Hepatic stellate cell (primary cell): ENCODE measurements around the gene LRRTM4.

ENCODE experiments used
- DNase-seq: peaks from one replicate; pipeline ENCODE4 v3.0.0; 2011; ENCODE audit warnings: low spot score

LRRTM4 gene

DNA sequence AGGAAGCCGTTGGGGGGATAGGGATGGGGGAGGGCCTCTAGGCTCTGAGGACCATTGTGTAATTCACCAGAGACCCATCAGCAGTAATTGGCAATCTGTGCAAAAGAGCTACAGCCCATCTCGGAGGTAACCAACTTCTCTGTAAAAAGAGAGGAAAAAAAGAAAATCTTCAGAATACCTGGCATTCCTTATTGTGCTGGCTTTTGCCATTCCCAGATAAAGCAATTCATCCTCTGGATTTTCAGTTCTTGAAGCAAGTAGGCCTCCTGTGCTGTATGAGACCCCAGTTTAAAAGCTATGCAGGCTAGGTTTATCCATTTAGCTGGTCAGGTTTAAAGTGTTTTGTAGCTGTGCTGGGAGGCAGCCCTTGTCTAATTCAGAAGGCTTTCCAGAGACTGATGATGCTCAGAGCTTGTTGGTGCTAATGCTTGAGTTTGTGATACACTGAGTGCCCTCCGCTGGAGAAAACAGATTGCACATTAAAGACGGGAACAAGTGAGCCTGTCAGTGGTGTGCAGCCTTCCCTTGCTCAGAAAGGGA, at the start of gene LRRTM4:
Gene LRRTM4 (minus strand): TSS at position 446 of the 540 bp plus-strand sequence.
- no peak for DNase-seq

DNA sequence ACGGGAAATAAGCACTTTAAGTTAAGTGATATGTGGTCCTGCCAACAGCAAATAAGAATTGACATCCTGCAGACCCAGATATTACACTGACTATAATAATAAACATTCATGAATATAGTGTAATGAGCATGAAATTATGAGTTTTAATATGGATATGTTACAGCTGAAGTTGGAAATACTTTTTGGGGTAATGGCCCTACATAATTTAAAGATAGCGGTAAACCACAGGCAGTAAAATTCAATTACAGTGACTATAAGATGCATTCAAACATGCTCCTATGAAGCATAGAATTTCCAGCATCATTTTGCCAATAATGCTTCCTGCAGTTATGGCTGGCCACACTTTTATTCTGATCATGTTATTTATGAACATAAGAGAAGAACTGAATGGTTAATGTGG, 49.4 kb upstream of the LRRTM4 start:
- DNase-seq: no peak

DNA sequence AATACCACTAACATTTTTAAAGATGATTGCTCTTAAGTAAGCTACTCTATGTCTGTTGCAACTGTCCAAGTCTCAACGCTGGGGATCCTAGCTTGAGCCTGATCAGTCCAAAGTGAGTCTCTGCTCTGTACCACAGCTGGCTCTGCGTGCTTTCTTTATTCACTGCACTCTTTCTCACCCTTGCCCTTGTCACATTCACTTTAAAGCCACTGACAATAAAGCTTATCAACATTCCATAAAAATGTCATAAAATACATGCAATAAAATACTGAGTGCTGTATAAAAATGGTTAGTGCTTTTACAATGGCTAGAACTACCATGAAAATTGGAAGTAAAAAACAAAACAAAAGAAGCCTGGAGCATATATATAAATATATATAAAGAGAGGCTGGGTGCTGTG, 45.5 kb upstream of the LRRTM4 start:
- no peak for DNase-seq

DNA sequence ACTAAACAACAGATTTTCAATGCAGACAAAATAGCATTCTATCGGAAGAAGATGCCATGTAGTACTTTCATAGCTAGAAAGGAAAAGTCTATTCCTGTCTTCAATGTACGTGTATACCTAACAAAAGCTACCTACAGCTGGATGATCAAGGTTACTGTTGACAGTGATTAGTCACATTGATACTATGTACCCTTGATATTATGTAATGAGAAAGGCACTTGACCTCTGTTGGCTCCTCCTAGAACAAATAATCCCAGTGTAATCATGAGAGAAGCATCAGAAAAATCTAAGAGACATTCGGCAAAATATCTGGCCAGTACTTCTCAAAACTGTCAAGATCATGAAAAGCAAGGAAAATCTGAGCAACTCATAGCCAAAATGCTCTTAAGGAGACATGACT, 44.4 kb upstream of the LRRTM4 start:
- DNase-seq: no peak

DNA sequence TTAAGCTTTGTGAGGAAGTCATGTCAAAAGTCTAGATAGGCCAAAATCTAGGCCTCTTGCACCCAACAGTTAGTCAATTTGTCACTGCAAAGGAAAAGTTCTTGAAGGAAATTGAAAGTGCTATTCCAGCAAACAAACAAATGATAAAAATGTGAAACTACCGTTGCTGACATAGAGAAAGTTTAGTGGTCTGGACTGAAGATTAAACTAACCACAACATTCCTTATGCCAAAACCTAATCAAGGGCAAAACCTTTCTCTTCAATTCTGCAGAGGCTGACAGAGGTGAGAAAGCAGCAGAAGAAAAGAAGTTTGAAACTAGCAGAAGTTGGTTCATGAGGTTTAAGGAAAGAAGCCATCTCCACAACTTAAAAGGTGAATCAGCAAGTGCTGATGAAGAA, 44.0 kb upstream of the LRRTM4 start:
- DNase-seq: no peak

- no peak for DNase-seq
Measured at GRCh38 chr2:77552956-77553355, 30.8 kb upstream of the LRRTM4 start.

DNA sequence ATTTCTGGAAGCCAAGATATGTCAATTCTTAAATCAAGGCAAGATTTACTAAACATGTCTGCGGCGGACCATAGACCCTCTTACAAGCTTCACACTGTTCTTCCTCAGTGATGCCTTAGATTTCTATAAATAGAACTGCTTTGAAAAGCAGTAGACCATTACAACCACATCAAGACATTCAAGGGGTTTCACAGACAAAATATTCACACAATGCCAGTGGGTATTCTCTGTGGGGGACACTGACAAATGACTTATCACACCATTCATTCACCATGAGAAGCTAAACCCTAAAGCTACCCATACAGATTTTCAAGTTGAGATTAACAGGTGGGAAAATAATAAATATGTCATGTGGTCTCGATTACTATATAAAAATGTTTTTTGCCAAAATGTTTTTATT, 15.9 kb upstream of the LRRTM4 start:
- no peak for DNase-seq

- no peak for DNase-seq
Measured at GRCh38 chr2:77522888-77523287, 712 bp upstream of the LRRTM4 start.

DNA sequence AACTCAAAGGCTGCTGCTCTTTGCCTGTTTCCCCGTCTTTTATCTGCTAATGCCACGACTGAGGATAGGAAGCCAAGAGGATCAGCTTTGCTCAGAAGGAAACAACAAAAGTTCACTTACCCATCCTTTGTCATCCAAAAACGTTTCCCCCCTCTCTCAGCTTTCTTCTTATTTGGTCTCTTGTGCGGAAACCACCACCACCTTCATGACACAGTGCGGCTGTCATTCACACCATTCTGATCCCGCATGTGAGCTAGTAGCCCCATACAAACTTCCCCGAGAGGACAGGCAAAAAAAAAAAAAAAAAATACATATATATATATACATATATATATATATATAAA, 656 bp downstream of the LRRTM4 start:
- no peak for DNase-seq

DNA sequence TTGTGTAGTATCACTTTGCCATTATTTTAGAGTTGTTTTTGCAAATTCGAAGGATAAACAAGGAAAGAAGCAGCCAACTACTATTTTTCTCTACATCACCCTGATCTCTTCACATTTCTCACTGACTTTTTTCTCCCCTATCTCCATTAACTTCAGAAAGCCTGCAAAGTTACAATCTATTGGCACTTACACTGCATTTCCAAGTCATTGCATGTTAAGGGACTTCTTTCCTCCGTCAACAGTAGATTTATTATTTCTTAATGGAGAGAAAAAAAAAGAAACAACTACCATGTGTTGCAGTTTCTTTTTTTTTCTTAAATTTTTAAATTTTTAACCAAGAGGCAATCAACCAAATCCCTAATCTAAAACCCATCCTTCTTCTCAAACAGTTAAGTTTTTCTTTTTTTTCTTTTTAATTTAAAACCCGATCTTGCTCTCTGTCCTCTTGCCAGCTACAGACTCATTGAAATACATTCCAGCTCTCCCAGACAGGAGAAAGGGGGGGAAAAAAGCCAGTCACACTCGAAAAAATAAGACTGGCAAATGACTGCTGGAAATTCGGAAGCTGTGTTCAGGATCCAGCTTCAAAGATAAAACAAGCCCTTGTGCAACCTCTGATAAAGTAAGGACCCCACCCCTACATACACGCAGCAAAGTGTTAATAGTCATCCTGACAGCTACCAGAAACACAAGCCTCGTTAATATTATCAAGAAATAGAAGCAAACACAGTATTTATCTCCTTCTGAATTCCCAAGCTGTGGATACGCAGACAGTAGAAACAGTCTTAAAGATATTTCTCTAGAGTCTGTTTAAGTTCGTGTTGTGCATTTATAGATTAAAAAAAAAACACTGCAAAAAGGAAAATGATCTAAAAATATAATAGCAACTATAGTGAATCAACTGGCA, 1.3 kb downstream of the LRRTM4 start:
- no peak for DNase-seq

DNA sequence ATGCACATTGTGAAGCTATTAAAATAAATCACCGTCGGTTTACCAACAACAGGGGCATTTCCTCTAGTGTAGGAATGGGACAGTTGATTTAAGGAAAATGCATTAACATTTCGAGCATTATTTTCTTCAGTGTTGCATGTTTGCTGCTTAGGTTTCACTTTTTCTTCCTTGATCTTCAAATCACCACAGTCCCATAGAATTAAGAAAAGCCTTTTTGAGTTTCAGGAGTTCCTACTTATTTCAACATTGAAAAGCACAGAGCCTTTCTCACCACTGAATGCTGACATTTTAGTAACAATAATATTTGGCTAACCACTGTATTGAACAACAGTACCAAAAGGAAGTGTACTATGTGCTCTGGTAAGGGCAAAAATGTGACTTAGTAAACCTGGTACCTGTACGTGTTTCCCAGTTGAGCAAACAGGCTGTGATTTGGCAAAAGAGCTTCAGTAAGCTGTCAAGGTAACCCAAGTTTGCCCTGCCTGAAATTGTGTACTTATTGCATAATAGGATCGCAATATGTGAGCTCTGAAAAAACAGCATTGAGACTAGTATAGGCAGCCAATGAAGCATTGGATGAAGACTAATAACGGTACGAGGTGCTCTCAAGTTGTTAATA, 2.2 kb downstream of the LRRTM4 start:
- no peak for DNase-seq

DNA sequence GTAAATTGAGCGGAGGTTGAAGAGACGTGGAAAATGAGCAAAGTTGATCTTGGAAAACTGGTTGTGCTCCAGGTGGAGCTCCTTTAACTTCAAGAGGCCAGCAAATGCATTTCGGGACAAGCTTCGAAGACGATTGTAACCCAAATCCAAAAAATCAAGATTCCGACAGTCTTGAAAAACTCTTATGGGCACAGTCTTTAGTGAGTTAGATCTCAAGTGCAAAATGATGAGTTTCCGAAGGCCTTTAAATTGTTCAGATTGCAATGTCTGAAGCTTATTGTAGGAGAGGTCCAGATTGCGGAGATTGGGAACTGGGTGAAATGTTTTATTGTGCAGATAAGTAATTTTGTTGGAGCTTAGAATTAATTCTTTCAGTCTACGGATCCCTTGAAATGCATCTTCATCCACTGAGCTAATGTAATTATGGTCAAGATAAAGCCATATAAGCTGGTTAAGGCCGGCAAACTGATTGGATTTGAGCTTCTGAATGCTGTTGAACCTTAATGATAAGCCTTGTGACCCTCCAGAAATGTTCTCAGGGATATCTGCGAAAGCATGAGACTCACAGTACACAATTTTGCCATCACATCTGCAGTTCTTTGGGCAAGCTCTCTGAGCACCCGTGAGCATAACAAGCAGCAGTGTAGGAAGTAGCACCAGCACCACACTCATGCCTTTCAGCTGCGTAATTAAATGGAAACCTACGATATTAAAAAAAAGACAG, 2.9 kb downstream of the LRRTM4 start:
- DNase-seq: no peak

GRCh38 chr2:77518311-77518710, 3.9 kb downstream of the LRRTM4 start:
- no peak for DNase-seq

DNA sequence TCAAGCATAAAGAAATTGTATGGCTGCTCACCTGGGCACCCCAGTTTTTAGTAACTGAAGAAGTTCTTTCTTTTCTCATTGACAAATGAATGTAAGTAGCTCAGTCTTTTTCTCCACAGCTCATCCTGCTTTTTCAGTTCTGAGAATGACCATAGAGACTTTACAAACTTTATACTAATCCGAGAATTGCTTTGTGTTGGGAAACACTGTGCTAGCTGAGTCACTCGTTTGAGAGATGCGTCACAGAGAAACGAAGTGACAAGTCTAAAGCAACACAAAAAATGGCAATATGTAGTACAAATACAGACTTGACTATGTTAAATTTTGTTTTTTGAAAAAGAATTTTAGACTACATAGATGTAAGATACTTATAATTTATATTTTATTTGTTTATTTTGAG, 9.0 kb downstream of the LRRTM4 start:
- DNase-seq: no peak

DNA sequence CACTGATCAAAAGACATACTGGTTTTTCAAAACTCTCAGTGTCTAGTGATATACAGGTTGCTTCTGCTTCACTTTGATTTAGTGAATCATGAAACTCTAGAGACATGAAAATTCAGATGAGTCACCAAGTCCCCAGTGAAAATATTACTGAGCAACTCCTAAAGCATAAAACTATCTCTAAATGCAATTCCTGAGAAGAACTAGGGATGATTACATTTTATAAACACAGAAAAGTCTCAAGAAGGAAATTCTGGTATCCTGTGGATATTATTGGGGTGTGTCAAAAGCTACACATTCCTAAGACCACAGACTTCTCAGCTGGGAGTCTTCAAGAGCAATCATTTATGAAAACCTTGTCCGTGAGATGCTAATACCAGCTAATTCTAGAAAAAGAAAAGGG, 9.7 kb downstream of the LRRTM4 start:
- DNase-seq: no peak

DNA sequence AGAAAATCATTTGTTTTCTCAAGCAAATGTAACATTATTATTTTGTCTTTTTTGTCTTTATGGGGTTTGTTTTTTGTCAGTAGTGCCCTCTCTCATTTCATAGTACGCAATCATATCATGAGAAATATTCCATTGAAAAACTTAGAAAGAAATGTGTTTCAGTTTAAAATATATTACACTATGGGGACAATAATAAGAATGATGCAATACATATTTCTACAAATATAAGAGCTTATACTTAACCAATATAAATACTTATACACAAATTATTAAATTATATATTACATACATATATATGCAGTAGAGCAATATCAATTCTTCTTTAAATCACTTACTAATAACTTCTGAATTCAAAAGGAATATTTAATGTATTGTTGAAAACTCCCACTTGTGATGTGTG, 13.7 kb downstream of the LRRTM4 start:
- DNase-seq: no peak

GRCh38 chr2:77507657-77508056, 14.5 kb downstream of the LRRTM4 start:
- no peak for DNase-seq

DNA sequence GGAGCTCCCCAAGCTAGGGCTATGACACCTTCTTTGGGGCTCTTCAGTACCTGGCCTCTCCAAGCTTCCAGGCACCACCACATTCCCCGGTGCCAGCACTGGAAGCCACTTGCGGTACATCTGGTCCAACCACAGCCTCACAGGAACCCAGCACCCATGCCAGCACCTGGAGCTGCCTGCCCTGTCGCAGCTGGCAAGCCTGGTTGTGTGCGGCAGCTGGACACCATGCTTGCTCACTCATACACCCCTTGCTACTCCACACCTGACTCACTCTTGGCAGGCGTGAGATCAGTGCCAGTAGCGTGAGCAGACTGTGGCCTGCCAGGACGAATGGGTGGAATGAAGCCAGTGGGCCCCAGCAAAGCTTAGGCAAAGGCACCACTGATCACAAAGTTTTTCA, 34.0 kb downstream of the LRRTM4 start:
- DNase-seq: no peak

DNA sequence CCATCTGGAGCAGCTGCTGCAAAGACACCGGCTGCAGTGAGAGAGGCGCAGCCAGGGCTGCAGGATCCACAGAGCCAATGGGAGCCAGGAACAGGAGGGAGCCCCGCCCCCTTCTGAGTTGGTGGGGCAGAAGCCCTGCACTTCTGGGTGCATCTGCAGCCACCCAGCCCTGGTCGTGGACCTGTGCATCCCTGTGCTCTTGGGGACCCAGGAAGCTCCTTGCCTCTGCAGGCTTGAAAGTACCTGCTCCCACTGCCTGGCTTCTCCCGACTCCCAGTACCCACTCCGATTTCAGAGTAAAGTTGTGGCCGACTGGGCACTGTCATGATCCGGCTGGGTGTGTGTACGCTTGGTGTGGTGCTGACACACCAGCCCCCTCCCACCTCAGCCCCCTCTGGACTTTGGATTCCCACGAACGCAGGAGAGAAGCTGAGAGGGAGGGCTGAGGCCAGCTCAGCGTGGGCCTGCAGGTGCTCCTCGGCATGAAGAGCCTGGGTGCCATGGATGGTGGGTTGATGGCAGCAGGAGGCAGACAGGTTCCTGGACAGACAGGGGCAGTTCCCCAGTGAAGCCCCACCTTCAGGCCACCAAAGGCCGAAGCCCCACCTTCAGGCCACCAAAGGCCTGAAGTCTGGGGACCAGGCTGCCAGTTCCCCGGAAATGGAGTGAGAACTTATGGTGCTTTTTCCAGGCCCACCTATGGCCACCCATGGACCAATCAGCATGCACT, 34.9 kb downstream of the LRRTM4 start:
- no peak for DNase-seq

DNA sequence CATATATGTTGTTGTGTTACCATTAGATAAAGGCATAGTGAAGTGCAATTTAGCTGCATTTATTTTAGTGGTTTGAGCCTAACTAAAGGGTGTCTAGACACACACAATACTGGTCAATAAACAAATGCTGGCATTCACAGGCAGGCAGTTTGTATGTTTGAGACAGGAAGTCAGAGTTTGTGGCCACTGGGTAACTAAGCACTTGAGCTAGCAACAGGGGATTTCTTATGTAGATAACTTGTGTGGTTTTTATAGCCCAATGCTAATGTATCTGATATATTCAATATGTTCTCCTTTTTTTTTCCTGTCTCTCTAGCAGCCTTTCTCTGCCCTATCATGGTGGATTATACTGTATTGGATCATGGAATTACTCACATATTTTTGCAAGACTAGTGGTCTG, 38.1 kb downstream of the LRRTM4 start:
- no peak for DNase-seq

- no peak for DNase-seq
Measured at GRCh38 chr2:77479895-77480294, 42.3 kb downstream of the LRRTM4 start.

- DNase-seq: no peak
Measured at GRCh38 chr2:77479395-77479794, 42.8 kb downstream of the LRRTM4 start.
